ENCODE measurements around the gene THRB.

- TF ChIP-seq MAZ (IDR thresholded peaks at IDR 0.05; ENCODE audit: borderline replicate concordance, low read depth, low read length) (no peak), RCOR1 (IDR thresholded peaks at IDR 0.05; ENCODE audit: low read depth, low read length) (no peak), MAX (IDR thresholded peaks at IDR 0.05) (no peak), CEBPB (IDR thresholded peaks at IDR 0.05) (no peak), EP300 (IDR thresholded peaks at IDR 0.05) (no peak), POLR2A (IDR thresholded peaks at IDR 0.05; ENCODE audit: low read length) (no peak), HDAC2 (IDR thresholded peaks at IDR 0.05) (no peak), CTCF (IDR thresholded peaks at IDR 0.05) (no peak), RAD21 (conservative IDR thresholded peaks at IDR 0.05 in 1 of 2, IDR thresholded peaks at IDR 0.05 in 1 of 2) (no peak), KDM1A (IDR thresholded peaks at IDR 0.05; ENCODE audit: low read depth) (no peak), BCL3 (IDR thresholded peaks at IDR 0.05) (no peak), RNF2 (IDR thresholded peaks at IDR 0.05; ENCODE audit: borderline replicate concordance, low read depth) (no peak)
Measured at GRCh38 chr3:24498796-24499195, 4.1 kb upstream of the THRB start.
